Right kidney (tissue), 1 donor: ENCODE results near the gene TBC1D2B.
"Not testable (repeated sequence)": the region's sequence is repeated elsewhere in the genome, so short reads cannot be mapped to it uniquely, and the experiment has no call there.

Experiments used
- DNase-seq: peaks from one replicate; pipeline ENCODE4 v3.0.0-alpha.2; 2016

The TBC1D2B gene

DNA sequence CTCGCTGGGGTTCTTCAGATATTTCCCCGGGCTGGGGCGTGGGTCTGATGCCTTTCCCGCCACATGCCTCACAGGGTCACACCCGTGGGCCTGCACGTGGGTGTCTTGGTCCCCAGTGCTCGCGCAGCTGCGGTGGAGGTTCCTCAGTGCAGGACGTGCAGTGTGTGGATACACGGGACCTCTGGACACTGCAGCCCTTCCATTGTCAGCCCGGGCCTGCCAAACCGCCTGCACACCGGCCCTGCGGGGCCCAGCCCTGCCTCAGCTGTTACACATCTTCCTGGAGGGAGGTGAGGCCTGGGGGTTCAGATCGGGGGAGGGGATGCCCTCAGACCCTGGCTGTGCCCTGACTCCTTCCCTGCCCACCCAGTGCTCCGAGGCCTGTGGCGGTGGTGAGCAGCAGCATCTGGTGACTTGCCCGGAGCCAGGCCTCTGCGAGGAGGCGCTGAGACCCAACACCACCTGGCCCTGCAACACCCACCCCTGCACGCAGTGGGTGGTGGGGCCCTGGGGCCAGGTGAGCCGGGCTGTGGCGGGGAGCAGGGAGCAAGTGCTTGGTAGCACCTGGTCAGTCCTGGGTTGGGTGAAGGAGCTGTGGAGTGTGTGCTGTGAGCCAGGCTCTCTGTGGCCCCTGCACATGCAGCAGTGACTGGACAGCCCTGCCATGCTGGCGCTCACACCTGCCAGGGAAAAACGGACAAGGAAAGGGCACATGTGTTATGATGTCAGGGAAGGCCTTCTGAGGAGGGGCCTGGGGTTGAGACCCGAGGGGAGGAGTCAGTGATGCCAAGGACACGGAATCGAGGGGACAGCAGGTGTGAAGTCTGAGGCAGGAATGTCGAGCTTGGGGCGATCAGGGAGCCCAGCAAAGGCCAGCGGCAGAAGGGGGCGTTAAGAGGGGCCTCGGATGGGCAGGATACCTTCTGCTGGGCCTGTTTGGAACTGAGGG is 88.9 kb downstream of the TBC1D2B start:
- no peak for DNase-seq

- DNase-seq, result not testable (repeated sequence)
Observed at GRCh38 chr15:77987765-77988136, 89.8 kb downstream of the TBC1D2B start.

- no peak for DNase-seq
Observed at GRCh38 chr15:77986891-77987764, 90.4 kb downstream of the TBC1D2B start.

DNA sequence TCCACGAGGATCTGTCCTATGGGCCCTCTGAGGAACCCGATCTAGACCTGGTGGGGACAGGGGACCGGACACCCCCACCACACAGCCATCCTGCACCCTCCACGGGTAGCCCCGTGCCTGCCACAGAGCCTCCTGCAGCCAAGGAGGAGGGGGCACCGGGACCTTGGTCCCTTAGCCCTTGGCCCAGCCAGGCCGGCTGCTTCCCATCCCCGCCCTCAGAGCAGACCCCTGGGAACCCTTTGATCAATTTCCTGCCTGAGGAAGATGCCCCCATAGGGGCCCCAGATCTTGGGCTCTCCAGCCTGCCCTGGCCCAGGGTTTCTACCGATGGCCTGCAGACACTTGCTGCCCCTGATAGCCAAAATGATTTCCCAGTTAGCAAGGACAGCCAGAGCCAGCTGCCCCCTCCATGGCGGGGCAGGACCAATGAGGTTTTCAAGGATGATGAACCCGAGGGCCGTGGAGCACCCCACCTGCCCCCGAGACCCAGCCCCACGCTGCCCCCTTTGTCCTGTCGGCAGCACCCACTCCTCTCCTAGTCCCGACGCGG is 91.5 kb downstream of the TBC1D2B start:
- no peak for DNase-seq

DNA sequence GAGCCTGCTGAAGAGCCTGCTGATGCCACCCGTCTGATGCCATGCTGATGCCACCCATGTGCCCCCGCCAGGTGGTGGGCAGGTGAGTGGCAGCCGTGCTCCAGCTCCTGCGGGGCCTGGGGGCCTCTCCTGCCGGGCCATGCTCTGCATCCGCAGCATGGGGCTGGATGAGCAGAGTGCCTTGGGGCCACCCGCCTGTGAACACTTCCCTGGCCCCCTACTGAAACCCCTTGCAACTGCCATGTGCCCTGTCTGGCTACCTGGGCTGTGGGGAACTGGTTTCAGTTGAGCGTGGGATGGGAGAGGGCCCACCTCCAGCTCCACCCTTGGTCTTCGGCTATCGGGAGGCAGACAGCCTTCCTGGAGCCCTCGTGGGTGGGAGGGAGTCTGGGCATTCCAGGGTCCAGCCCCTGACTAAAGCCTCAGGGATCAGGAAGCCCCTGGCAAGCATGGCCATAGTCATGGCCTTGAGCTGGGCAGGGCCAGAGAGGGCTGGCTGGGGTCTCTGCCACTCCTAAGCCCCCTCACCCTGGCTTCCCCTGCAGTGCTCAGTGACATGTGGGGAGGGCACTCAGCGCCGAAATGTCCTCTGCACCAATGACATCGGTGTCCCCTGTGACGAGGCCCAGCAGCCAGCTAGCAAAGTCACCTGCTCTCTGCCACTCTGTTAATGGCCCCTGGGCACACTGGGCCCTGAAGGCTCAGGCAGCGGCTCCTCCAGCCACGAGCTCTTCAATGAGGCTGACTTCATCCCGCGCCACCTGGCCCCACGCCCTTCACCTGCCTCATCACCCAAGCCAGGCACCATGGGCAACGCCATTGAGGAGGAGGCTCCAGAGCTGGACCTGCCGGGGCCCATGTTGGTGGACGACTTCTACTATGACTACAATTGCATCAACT is 92.2 kb downstream of the TBC1D2B start:
- no peak for DNase-seq

- DNase-seq, result no peak
Observed at GRCh38 chr15:77984446-77984861, 93.1 kb downstream of the TBC1D2B start.

DNA sequence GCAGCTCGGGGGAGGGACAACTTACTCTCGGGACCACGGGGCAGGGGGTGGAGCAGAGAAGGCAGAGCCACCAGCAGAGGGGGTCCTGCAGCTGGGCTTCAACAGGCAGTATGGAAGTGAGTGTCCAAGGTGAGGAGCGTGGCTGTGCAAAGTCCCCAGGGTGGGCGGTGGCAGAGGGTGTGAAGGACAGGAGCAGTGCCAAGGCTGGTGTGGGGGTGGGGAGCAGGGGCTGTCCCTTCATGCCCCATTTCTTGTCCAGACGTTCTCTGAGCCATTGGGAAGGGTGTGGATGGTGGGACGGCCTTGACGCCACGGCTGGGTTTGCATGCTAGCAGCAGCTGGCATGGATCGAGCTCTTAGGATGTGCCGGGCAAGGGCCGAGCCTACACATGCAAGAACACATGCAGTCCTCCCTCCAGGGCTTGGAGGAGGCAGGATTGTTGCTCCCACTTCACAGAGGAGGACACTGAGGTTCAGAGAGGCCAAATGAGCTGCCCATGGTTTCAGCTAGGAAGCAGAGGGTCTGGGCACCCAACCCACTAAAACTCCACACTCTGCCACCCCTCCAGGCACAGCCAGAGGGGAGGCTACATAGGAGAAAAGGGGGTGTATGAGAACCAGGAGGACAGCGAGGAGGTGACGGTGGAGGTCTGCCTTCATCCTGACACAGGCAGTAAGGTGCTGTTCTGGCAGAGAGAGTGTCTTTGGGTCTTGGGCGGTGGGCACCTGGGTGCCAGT is 93.6 kb downstream of the TBC1D2B start:
- DNase-seq, result no peak

- no peak for DNase-seq
Observed at GRCh38 chr15:77983091-77983707, 94.3 kb downstream of the TBC1D2B start.

GRCh38 chr15:77982127-77982490 is 95.4 kb downstream of the TBC1D2B start:
- no peak for DNase-seq

DNA sequence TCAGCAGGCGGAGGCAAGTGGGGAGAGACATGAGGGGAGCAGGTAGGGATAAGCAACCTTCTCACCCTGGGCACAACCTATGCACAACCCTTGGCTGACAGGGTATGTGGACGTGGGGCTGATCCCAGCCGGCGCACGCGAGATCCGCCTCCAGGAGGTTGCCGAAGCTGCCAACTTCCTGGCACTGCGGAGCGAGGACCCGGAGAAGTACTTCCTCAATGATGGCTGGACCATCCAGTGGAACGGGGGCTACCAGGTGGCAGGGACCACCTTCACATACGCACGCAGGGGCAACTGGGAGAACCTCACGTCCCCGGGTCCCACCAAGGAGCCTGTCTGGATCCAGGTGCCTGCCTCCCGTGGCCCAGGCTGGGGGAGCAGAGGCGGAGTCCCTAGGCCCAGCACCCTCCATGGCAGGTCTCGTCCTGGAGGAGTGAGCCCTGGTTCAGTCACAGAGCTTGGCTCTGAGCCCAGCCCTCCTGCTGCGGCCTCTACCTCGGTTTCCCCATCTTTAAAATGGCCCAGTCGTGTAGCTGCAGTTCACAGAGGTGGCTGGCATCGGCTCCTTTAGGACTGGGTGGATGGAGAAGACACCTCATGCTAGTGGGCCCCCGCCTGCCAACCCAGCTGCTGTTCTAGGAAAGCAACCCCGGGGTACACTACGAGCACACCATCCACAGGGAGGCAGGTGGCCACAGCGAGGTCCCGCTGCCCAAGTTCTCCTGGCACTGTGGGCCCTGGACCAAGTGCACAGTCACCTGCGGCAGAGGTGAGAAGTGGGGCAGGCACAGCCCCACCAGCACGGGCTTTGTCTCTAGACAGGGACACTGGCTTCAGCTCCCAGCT is 96.0 kb downstream of the TBC1D2B start:
- DNase-seq, result no peak

- DNase-seq, result not testable (repeated sequence)
Observed at GRCh38 chr15:77980674-77981073, 96.8 kb downstream of the TBC1D2B start.

GRCh38 chr15:77980098-77980497 is 97.4 kb downstream of the TBC1D2B start:
- DNase-seq, result no peak

- DNase-seq, result not testable (repeated sequence)
Observed at GRCh38 chr15:77979157-77979556, 98.4 kb downstream of the TBC1D2B start.

DNA sequence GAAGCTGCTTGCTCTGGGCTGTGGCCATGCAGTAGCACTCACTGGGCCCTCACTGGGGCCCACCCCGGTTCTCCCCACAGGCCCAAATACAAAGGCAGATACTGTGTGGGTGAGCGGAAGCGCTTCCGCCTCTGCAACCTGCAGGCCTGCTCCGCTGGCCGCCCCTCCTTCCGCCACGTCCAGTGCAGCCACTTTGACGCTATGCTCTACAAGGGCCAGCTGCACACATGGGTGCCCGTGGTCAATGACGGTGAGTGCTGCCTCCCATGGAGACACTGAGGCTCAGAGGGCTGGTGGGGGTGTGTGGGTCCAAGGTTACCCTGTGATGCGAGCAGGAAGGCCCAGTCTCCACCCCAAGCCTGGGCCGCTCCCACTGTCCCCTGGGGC is 98.8 kb downstream of the TBC1D2B start:
- not testable (repeated sequence) for DNase-seq

DNA sequence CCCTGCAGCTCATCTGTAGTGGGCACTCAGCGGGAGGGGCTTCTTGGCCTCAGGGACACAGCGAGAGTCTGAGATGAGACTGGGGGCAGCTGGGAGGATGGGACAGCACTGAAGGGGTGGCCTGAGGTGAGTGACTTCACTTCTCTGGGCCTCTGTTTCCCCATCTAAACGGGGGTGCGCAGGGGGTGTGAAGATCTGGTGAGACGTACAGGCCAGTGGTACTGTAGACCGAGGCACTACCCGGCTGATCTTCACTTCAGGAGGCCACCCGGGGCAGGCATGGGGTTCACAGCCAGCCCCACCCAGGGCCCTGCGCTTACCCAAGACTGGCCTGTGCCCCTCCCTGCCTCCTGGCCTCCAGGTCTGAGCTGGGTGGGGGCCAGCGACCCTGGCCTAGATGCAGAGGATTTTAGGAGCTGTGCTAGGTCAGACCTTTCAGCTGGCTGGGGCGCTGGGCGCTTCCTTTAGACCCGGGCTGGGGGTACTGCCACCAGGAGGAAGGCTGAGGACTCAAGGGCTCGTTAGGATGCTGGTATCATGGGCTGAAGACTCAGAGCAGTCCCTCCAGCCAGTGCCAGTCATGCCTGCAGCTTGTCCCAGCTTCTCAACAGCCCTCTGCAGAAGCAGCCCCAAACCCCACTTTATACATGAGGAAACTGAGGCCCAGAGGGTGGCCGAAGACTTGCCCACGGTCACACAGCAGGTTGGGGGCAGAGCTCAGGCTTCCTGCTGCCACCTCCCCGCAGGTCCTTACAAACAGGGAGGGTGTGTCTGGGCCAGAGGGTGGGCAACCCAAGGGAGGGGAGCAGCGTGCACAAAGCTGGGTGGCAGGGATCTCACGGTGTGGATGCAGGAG is 99.4 kb downstream of the TBC1D2B start:
- not testable (repeated sequence) for DNase-seq

GRCh38 chr15:77976760-77977525 is 100.6 kb downstream of the TBC1D2B start:
- DNase-seq, result not testable (repeated sequence)

- DNase-seq, result not testable (repeated sequence)
Observed at GRCh38 chr15:77976095-77976450, 101.4 kb downstream of the TBC1D2B start.
